A549 (cell line): Measurements from ENCODE around the gene FAM120B.
"Not testable (repeated sequence)": the region's sequence is repeated elsewhere in the genome, so short reads cannot be mapped to it uniquely, and the experiment has no call there.

ENCODE experiments used
- CHD2 ChIP-seq: fragments of 150-350 bp; IDR thresholded peaks from 2 replicates; pipeline ENCODE4 v1.6.1; 2014; ENCODE audit warnings: low read length; ENCODE audit not compliant: partially characterized antibody
- CTCF ChIP-seq: fragments of >200 bp; sonication (Bioruptor Twin); formaldehyde crosslinking; IDR thresholded peaks from 3 replicates; pipeline ENCODE4 v1.5.1; 2016
- EP300 ChIP-seq, 2 experiments: fragments of >200 bp; sonication (Bioruptor Twin); formaldehyde crosslinking; IDR thresholded peaks; 2 replicates in 1 of 2; 3 replicates in 1 of 2; pipeline ENCODE4 v1.6.1; 2016 to 2017
- GATA3 ChIP-seq: IDR thresholded peaks from 2 replicates; pipeline ENCODE4 v1.6.1; 2012; ENCODE audit warnings: borderline replicate concordance
- HES2 ChIP-seq: fragments of >200 bp; sonication (Bioruptor Twin); formaldehyde crosslinking; IDR thresholded peaks from 2 replicates; pipeline ENCODE4 v1.6.1; 2016
- MAX ChIP-seq: IDR thresholded peaks from 2 replicates; pipeline ENCODE4 v1.6.1; 2012
- NPAS2 ChIP-seq: fragments of 250-450 bp; sonication (Bioruptor Pico); IDR thresholded peaks from 2 replicates; pipeline ENCODE4 v1.8.0; 2022; ENCODE audit warnings: mild to moderate bottlenecking, moderate library complexity, borderline replicate concordance
- POLR2A ChIP-seq: IDR thresholded peaks from 2 replicates; pipeline ENCODE4 v1.6.1; 2012; ENCODE audit warnings: mild to moderate bottlenecking, low read length
- REST ChIP-seq: fragments of 200-600 bp; sonication (generic); IDR thresholded peaks from 2 replicates; pipeline ENCODE4 v1.6.1; 2016; ENCODE audit warnings: antibody characterized with exemption, mild to moderate bottlenecking, moderate library complexity
- RNF2 ChIP-seq: fragments of 200-600 bp; sonication (generic); IDR thresholded peaks from 2 replicates; pipeline ENCODE4 v1.6.1; 2016; ENCODE audit warnings: low read depth, mild to moderate bottlenecking, antibody characterized with exemption, moderate library complexity, borderline replicate concordance
- SMC3 ChIP-seq: fragments of >200 bp; sonication (Bioruptor Twin); formaldehyde crosslinking; IDR thresholded peaks from 3 replicates; pipeline ENCODE4 v1.6.1; 2018; ENCODE audit warnings: inconsistent platforms

- not testable (repeated sequence) for TF ChIP-seq CTCF; GATA3; REST; CHD2; POLR2A; EP300 (IDR thresholded peaks at IDR 0.05); SMC3; MAX; HES2; RNF2; NPAS2 (CRISPR knock-in tag)
Measured at GRCh38 chr6:170399955-170400558, 93.5 kb downstream of the FAM120B start.
